GM18526 (cell line): Measurements from ENCODE around the gene TRERF1.

Experiments used
- POLR2A ChIP-seq: IDR thresholded peaks from 3 replicates; pipeline ENCODE4 v1.6.1; 2011; ENCODE audit not compliant: insufficient read length; ENCODE audit errors: extremely low read depth

Gene TRERF1

DNA sequence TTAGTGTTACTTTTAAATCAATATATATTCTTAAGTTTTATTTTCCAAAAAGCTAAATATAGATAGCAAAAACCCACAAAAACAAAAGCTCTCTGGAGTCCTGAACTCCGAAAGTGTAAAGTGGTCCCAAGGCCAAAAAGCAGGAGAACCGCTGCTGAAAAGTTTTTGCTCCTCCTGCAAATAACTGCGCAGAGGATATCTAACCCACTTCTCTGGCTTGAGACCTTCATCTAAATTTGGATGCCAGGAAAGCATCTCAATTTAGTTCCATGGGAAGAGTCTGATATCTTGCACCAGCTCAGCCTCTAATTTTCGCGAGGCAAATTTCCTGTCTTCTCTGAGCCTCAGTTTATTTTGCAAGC, 234.6 kb downstream of the TRERF1 start:
- no peak for TF ChIP-seq POLR2A

- no peak for TF ChIP-seq POLR2A
Observed at GRCh38 chr6:42212442-42212841, 239.3 kb downstream of the TRERF1 start.

DNA sequence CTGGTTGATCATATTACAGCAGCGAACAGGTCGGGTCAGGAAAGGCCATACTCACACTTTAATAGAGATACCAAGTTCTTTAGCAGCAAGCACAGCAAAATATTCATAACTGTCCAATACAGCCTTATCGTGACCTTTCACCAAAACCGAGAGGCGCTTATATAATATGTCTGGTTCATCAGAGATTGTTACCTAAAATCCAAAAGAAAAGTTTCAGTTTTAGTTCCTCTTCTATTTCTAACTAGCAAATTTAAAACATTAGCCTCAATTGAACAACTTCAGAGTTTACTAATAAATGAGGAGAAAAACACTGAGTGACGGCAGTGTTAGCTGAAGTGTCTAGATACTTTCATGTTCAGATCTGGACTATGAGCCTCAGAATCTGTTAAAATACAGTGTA, 240.0 kb downstream of the TRERF1 start:
- no peak for TF ChIP-seq POLR2A

DNA sequence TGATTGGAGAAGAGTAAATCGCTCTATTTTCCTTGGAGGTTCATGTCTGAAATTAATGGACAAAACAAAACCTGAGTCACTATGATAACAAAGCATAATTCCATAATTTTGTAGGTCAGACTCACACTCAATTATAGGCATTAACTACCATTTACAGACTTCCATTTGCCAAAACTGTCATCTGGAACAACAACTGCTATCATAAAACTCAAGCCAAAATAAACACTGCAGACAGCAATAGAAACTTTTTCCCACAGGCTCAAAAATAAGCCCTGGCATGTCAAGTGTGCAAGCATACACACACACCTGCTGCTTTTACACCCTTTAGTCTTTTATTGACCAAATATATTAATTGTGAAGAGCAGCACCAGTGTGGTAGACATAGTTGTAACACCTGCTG, 241.2 kb downstream of the TRERF1 start:
- no peak for TF ChIP-seq POLR2A

DNA sequence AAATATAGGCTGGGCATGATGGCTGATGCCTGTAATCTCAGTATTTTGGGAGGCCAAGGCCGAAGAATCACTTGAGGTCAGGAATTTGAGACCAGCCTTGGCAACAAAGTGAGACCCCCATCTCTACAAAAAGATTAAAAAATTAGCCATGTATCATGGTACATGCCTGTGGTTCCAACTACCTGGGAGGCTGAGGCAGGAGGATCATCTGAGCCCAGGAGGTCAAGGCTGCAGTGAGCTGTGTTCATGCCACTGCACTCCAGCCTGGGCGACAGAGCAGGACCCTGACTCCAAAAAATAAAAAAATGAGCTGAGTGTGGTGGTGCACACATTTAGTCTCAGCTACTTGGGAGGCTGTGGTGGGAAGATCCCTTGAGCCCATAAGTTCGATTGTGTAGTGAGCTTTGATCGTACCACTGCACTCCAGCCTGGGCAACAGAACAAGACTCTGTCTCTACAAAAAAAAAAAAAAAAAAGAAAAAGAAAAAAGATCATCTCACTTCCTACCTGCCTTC, 246.9 kb downstream of the TRERF1 start:
- TF ChIP-seq POLR2A, result no peak

GRCh38 chr6:42203183-42203582, 248.5 kb downstream of the TRERF1 start:
- no peak for TF ChIP-seq POLR2A

DNA sequence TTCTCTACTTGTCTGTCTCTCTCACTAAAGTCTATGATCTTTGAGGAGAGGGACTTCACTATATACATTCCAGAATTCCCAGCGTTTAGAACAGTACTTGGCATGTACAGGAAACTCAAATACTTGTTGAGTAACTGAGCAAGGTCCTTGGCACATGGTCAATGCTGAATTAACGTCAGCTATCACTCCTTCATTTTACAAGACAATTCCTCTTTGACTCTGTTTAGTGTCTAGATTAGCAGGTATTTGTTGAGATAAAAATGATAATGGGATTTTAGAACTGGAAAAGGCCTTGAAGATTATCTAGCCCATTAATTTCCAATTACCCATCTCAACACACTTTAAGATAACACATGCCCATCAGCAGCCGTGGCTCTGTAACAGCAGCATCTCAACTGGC, 250.3 kb downstream of the TRERF1 start:
- no peak for TF ChIP-seq POLR2A

- TF ChIP-seq POLR2A, result no peak
Observed at GRCh38 chr6:42200035-42200434, 251.7 kb downstream of the TRERF1 start.

GRCh38 chr6:42199106-42199981, 252.4 kb downstream of the TRERF1 start:
- no peak for TF ChIP-seq POLR2A

DNA sequence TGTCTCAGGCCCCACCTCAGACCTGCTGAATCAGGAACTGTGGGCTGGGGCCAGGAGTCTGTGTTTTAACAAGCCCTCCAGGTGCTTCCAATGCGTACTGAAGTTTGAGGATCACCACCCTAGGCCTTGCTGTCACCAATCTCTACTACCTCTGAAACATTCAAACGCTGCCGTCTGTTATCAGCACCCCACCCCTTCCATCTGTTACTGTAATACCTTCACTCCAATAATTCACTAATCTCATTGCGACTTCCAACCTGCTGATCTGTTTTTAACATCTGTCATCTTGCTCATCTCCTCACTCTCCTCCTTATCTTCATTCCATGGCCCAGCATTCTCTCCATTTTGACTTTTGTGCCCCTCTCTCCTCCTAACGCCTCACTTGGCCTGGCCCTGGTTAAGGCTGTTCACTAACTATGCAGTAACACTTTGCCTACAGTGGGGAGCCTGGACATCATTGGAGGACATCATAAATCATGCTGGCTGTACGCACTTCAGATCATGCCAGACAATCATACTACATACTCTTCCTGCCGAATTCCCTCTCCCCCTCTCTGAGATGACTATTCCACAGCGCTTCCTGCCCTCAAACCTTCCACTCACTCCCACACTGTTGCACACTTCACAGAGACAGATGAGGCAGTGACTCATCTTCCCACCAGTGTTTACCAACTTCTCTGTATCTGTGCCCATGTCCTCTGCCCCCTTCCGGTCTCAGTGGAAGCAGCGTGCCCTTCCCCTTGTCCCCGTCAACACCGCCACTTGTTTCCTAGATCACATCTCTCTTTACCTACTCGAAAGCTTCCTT, 254.0 kb downstream of the TRERF1 start:
- TF ChIP-seq POLR2A, result no peak

- no peak for TF ChIP-seq POLR2A
Observed at GRCh38 chr6:42195415-42195814, 256.3 kb downstream of the TRERF1 start.

DNA sequence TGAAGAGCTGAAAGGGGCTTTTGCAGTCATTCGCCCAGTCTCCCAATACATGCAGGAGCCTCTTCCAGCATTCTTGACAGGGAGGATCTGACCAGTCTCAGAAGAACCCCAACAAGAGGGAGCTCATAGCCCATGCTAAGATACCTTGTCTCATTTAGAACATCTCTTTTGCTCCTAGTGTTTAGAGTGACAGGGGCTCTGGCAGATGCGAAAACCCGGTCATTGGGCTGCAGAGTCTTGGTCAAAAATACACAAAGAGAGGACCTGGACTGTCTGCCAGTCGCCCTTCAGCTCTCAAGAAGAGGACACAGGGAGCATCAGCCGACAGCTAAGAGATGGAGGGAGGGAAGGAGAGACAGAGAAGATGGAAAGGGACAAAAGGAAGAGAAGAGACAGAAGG, 257.7 kb downstream of the TRERF1 start:
- no peak for TF ChIP-seq POLR2A

GRCh38 chr6:42193491-42193894, 258.2 kb downstream of the TRERF1 start:
- TF ChIP-seq POLR2A, result no peak

GRCh38 chr6:42190554-42191183, 261.1 kb downstream of the TRERF1 start:
- TF ChIP-seq POLR2A, result no peak

DNA sequence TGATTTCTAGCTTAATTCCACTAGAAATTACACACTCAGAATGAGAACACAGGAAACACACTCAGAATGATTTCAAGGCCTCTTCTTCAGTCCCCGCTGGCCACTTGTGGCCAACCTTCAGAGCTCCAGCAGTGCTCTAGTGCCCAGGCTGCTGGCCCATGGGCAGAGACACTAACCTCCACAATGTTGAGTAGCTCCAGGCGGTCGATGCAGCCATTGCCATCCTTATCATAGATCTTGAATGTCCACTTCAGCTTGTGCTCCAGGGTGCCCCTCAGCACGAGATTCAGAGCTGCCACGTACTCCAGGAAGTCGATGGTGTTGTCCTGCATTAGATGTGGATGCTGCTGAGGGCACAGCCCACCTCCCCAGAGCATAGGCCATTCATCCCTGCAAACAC, 263.3 kb downstream of the TRERF1 start:
- TF ChIP-seq POLR2A, result no peak

DNA sequence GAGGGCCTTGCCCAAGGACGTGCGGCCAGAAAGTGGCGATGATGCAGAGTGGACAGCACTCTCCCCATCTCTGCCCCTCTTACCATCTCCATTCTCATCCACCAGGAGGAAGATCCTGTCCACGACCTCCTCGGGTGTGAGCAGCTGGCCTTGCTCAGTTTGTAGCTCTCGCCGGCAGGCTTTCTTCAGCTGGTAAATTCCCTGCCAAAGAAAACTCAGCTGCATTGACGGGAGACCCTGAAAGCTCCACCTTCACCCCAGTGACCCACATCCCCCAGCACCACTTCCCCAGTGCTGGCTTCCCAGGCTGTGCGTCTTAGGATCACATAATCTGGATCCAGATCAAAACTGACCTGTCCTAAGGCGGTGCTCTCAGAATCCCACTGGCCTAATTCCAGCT, 266.1 kb downstream of the TRERF1 start:
- TF ChIP-seq POLR2A, result no peak
